ENCODE measurements around the gene BRCC3.
"Not testable (repeated sequence)": the region's sequence is repeated elsewhere in the genome, so short reads cannot be mapped to it uniquely, and the experiment has no call there.

The BRCC3 gene

GRCh38 chrX:155143959-155144548, 72.7 kb downstream of the BRCC3 start:
- no peak for DNase-seq (ENCODE audit: low read depth in 2 of 2)

DNA sequence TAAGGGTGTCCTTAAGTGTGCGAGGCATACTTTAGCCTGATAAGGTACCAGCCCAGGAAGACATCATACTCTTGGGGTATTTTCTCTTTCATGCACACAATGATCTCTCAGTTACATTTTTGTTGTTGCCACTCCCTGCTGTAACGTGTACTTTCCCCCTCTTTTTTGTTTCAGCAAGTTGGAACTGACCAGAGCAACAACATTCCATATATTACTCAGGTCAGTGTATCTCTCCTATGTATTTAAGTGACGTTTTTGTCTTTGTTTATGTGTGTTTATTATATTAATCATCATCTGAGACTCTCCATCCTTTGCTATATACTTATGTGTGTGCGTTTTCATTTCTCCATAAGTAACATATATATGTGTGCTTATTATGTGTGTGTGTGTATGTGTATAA, 73.6 kb downstream of the BRCC3 start:
- DNase-seq (ENCODE audit: low read depth in 2 of 2): no peak

GRCh38 chrX:155147612-155148011, 76.3 kb downstream of the BRCC3 start:
- not testable (repeated sequence) for DNase-seq (ENCODE audit: low read depth in 2 of 2)

DNA sequence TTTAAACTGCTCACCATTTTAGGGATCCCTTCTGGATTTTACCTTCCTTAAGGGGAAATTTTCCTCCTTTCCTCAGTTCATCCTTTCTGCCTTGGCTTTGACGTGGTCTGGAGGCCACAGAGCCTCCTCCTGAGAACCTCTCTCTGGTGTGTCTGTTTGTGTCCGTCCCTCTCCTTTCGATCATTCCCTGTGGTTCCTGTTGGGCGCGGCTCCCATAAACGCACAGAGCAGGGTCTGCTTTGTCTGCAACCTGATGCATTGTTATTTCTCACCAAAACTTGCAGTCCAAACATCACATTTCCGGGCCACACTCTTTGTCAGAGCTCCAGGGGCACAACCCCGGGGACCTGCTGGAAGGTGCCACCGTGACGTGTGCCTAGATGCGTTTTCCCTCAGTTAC, 76.9 kb downstream of the BRCC3 start:
- not testable (repeated sequence) for DNase-seq (ENCODE audit: low read depth in 2 of 2)

DNA sequence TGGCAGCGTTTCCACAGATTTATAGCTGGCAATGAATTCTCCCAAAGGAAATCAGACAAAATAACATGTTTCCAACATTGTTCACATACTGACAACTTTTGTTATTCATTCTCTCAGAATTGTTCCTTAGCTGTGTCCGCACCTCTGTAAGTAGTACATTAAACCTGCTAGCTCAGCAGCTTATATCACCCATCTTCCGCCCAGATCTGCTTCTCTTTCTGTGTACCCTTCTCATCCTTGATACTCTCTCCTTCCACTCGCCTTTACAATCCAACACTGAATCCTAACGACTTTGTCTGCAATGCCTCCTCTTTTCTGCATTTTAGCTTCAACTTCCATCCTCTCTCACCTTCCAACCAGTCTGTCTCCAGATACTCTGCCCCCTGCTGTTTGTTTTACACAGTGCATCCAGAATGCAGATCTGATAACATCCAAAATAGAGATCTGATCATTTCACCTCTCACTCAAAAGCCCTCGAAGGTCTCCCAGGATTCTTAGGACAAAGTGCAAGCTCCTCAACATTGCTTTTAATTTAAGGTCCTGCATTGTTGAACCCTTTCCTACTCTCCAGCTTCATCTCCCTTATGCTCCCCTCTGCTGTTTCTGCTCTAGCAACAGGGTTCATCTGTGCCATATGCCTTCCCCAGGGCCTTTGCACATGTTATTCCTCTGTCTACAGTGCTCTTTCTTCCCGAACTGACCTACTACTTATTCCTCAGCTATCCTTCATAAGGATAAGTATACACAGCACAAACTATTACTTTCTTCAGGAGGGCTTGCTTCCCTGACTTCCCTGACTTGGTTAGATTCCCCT, 77.6 kb downstream of the BRCC3 start:
- DNase-seq (ENCODE audit: low read depth in 2 of 2): no peak

DNA sequence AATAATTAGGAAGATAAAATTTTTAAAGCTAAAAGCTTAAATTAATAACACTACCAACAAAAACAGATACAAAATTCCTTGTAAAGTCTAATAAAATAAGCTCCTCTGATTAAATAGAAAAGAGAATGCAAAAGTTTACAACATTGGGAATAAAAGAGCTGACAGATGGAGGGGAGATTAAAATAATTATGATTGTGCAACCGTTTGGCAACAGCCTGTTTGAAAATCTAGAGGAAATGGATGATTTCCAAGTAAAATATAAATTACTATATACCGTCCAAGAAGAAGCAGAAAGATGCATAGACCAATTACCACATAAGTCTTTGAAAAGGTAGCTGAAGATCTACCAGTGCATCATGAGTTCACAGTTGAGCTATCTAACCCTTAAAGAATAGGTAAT, 98.6 kb downstream of the BRCC3 start:
- DNase-seq (ENCODE audit: low read depth in 2 of 2): no peak

Data from stimulated activated CD4-positive, alpha-beta T cell treated with anti-CD3 and anti-CD28 coated beads, Interleukin-1b, Interleukin-23, amount 100 ng/mL, for 1 hour (primary cell).